HG02642 (cell line): ENCODE results near the gene ENPEP.
"Not testable (repeated sequence)": the region's sequence is repeated elsewhere in the genome, so short reads cannot be mapped to it uniquely, and the experiment has no call there.

Source experiments
- ATAC-seq: cut with Tn5 transposase; IDR thresholded peaks from one replicate; pipeline ENCODE4 v1.9.1; 2021; ENCODE audit warnings: mild to moderate bottlenecking; ENCODE audit not compliant: unreplicated experiment, poor library complexity

The ENPEP gene

DNA sequence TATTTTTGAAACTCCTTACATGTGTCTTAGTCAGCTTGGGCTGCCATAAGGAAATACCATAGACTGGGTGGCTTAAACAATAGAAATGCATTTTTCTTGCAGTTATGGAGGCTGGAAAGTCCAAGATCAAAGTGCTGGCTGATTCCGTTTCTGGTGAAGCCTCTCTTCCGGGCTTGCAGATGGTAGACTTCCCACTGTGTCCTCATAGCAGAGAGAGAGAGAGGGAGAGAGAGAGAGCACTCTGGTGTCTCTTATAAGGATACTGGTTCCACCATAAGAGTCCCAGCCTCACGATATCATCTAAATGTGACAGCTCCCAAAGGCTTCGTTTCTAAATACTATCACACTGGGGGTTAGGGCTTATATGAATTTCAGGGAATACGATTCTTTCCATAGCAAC, 39.7 kb downstream of the ENPEP start:
- no peak for ATAC-seq

DNA sequence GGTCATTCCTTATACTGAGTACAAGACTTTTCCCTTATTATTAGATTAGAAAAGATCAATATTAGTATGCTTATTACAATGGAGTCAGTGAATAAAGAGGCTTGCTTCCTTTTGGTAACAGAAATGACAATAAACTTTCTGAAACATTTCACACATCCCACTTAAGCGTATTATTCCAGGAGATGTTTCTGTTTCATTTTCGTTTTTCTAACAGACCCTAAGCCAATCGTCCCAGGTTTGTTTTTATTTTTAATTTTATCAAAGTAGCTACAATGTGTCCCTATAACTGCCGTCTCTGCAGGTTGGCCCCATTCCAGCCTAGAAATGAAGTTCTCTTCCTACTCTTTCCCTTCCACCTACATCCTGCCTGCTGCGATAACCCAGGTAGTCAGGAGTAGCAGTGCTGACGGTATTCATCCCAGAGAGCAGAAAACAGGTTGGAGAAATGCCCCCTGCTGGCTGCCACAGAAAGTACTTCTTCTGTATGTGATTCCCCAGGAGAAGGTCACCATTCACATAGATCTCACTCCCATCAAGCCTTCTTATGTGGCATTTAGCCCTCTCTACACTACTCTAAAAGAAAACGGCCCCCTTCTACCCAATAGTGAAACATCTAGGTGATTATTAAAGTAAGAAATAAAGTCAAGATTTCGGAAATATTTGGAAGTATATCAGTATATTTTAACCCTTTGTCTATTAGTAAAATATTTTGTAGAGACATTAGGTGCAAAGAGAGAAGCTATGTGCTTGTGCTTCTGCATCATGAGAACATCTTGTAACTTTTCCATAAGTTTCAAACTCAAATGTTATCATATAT, 40.4 kb downstream of the ENPEP start:
- ATAC-seq = peak; percentile 91

DNA sequence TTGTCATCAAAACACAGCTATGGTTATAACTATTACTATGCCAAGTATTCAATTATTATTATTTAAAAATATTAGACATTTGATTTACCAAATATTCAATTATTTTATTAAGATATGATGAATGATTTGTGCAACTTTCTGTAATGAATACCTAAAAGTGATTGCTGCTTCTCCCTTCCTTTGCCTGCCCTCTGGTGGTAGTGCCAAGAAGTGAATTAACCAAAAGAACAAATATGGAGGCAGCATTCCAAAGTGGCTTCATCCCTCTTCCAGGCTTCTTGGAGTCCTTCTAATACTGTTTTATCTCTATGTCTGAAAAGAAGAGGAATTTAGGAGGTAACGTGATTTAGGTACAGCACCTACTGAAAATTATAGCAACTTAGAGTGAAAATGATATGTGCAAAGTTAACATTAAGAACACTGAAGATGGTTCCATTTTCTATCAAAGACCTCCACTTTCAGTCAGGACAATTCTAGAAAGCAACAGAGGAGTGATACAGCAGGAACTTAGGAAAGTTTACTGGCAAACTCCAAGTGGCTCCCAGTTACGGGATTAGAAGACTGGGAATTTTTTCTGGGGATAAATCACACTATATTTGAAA, 43.0 kb downstream of the ENPEP start:
- no peak for ATAC-seq

DNA sequence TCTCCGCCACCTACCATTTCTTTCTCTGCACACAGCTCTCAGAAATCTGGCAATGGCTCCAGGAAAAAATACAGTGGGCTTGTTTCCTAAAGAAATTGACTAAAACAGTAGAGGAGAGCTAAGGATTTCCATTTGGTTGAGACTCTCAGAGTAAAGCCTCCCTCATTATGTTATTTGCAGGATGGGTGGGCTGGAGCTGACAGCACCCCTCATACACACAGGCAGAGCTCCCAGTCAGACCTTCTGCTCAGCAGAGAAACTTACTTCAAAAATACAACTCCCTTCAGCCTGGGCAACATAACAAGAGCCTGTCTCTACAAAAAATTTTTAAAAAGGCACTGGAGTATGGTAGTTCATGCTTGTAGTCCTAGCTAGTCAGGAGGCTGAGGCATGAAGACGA, 44.9 kb downstream of the ENPEP start:
- ATAC-seq = no peak

DNA sequence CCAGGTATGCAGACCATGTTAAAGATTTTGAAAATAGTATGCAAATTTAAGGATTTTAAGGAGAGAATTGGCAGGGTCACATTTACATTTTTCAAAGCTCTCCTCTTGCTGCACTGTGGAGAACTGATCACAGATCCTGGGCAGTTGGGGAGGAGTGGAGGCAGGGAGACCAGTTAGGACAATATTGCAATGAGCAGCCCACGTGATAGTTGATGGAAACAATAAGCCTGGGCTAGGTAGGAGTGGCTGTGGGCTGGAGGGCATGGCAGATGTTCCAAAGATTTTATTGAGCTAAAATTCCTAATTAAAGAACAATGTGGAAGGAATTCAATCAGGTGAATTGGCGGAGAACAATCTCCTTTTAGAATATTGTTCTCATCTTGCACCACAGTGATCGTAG, 50.6 kb downstream of the ENPEP start:
- ATAC-seq = no peak

DNA sequence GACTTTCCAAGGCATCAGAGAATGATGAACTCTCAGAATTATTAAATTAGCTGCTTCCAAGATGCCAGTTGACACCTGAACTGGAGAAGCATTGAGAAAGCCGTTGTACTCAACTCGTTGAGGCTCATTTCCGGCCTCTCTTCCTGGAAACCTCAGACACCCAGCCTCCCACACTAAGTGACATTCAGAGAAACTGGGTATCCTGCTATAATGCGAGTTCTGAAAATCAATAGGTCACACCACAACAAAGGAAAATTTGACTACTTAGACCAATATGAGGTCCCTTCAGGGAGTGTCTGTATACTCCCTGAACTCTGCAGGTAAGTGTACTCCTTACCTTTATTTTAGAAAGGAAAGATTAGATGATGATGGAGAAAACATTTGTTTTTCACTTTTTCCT, 51.2 kb downstream of the ENPEP start:
- no peak for ATAC-seq

DNA sequence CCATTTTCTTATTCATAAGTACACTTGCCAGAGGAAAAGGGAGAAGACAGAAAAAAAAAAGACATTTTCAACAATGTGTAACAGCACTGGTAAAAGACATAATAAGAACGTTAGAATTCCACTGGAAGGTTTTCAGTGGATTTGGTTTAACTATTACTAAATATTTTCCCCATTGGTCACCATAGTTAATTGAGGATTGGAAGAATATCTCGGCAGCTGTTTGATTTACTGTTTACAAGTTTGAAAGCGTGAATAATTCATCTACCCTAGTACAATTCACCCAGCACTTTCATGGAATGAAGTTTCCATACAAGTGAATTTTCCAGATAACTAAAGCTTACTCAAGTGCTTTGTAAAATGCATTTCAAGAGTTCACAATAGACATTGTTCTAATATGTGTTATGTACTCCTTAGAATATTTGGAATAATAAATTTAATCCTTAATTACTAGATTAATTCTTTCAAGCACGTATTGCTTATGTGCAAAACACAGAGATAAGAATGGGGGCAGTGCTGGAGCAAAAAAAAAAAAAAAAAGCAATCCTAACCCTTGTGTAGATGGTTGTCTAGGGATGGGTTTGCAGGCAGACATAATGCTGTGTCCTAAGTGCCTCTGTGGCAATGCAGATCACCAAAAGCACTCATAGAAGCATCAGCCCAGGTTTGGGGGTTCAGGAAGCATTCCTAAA, 57.1 kb downstream of the ENPEP start:
- ATAC-seq = no peak

DNA sequence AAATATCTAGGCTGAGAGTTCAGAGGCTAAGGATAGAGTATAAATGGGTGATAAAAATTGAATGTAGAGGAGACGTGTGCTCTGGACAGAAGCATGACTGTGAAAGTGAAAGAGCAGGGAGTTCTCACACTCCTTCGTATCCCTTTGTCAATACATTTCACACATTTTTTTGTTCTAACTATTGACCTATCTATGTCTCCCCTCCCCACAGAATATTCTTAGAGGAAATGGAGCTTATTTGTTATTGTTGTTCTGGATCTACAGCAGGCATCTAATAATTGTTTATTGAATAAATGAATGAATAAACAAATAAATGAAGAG, 57.6 kb downstream of the ENPEP start:
- no peak for ATAC-seq

DNA sequence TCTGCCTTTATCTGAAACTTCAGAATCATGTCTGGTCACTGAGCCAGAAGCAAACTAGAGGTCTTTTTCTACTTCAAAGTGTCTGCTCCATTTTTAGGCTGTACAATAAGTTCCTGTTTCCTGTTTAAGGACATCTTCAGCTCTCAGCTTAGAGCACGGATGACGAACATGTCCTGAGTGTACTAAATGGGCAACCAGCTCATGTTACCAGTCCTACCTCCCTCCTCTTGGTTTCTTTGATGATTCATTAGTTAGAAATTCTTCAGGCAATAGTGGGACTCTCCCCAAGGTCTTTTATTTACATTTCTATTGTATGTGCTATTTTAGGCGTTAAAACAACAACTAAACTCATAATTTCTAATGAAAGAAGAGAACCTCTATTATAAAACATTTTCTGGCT, 58.0 kb downstream of the ENPEP start:
- ATAC-seq = no peak

DNA sequence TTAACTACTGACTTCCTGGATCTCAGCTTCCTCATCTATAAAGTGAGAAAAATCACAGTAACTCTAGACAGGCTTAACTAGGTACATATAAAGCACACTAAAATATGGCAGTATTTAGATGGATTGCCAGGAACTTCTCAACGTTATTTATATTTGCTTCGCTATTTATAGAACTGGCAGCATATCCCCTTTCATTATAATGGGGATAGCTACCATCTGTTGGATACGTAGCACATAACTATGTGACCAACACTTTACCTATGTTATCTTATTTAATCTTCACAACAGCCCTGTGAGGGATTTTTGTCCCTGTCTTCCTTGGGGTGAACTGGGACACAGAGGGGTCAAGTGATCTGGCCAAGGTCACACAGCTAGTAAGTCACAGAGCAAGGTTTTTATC, 64.6 kb downstream of the ENPEP start:
- ATAC-seq = no peak

DNA sequence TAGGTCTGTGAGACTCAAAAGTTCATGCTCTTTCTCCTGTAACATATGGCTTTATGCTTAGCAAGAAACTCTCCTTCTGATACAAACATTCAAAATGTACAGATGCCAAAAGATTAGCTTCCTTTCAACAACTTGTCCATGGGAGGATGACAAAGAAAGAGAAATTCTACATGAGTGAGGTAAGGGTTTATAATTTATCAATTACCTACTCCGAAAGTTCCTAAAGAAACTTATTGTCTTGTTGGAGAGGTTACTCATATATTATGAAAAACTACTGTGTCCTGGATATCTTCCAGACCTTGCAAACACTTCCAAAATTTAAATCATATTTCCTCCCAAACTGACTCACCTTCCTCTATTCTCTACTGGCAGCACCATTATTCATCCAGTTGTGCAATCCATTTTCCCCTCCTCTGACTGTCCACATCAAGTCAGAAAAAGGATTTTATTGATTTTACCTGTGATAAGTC, 65.1 kb downstream of the ENPEP start:
- no peak for ATAC-seq

DNA sequence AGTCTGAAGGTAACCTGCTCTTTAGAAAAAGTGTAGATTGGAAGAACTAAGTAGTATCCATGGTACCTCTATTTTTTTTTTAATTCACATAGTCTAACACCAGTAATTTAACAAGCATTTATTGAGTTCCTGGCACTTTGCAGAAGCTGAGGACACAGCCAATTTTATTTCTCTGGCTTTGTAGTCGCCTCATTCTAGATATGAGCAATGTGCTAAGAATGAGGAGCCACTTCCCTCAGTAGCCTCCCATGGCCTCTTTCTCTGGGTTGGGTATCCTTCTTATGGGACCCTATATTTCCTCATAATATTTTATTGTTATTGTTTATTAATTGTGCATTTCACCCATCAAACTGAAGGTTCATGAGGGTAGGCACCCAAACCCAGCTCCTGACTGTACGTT, 67.6 kb downstream of the ENPEP start:
- ATAC-seq = no peak

DNA sequence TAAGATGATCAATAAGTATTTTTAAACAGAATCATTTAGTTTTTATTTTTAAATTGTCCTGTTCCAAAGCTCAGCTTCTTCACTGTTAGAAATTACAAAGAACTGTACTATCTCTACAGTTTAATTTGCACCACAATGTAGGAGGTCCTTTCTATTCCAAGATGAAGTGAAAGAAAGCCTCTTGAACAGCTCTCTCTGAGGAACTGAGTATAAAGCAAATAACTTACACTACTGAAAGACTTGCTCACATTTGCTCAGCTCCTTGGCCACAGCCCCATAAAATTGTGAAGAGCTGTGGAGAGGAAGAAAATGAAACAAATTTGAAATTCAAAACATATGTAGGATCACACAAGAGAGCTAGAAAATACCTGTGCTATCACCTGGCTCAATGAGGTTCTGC, 68.6 kb downstream of the ENPEP start:
- ATAC-seq = no peak

DNA sequence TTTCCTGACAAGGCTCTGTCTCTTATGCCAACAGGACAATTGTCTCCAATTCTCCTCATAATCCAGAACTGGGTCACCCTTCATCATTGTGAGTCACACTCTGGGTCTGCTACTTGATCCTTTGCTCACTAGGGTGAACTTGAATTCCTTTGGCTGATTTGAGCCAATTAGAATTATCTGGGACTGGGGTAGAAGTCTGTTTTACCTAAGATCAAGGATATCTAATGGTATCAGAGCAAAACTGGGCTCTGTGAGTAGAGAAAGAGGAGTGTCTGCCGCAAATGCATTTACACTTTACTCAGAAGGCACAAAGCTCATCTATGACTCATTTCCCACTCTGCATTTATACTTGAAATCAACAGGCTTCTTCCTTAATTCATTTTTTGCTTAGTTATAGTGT, 74.3 kb downstream of the ENPEP start:
- ATAC-seq = no peak

DNA sequence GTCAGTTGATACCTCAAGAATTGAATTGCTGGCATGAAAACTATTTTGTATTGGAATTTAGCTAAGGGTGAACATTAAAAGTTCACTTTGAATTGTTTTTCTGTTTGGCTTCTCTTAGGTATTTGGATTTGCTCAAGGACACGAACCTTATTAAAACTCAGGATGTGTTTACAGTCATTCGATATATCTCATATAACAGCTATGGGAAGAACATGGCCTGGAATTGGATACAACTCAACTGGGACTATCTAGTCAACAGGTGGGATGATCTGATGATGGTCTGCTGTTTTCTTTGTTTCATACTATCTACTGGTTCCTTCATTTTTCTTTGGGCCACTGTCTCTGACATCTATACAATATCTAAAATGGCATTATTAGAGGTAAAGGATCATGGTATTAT, 77.2 kb downstream of the ENPEP start:
- ATAC-seq = no peak

DNA sequence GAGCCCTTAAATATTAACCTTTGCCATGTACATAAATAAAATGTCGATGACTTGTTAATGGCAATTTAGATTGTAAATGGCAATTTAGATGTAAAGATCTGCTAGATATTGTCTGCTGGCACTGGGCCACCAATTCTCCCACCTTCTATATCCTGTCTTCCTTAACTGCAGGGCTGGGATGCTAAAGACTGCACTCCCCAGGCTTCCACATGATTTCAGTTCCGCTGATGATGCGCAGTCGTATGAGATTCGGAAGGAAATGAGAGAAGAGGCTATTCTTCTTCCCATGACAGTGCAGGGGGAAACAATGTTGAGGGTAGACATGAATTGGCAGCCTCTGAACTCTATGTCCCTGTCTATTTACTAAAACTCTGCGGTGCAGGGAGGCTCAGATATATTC, 91.3 kb downstream of the ENPEP start:
- no peak for ATAC-seq

DNA sequence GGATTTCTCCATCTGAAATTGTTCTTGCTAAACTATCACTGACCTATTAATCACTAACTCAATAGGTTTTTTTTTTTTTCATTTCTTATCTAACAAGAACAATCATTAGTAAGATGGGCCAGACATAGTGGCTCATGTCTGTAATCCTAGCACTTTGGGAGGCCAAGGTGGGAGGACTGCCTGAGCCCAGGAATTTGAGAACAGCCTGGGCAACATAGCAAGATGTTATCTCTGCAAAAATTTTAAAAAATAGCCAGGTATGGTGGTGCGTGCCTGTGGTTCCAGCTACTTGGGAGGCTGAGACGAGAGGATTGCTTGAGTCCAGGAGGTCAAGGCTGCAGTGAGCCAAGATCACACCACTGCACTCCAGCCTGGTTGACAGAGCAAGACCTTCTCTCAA, 100.7 kb downstream of the ENPEP start:
- not testable (repeated sequence) for ATAC-seq

DNA sequence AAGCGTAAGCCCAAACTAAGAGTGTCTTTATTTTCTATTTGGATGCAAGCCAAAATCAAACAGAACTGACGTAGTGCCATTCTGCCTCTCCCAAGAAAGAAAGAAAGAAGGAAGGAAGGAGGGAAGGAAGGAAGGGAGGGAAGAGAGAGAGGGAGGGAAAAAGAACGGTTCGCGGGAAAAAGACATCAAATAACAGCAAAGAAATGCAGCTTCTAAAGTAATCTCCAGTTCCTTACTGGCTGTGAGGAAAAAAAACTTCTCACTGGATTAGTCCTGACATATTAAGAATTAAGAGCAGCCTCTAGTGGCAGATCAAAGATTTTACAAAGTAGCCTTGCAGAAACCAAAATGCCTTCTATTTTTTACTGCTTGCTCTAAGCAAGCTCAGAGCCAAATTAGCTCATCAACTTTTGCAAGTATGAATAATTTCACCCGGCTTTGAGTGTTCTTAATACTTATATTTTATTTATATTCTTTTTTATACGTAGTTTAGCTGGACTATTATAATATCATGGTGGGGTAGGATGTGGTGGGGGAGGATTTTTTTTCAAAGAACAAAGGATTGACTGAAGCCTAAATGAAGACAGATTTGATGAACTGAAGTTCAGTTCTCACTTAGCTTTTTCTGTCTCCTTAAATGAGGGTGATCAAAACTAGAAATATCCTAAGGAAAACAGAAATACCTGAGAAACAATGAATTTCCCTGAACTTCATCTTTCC, 110.3 kb downstream of the ENPEP start:
- no peak for ATAC-seq

DNA sequence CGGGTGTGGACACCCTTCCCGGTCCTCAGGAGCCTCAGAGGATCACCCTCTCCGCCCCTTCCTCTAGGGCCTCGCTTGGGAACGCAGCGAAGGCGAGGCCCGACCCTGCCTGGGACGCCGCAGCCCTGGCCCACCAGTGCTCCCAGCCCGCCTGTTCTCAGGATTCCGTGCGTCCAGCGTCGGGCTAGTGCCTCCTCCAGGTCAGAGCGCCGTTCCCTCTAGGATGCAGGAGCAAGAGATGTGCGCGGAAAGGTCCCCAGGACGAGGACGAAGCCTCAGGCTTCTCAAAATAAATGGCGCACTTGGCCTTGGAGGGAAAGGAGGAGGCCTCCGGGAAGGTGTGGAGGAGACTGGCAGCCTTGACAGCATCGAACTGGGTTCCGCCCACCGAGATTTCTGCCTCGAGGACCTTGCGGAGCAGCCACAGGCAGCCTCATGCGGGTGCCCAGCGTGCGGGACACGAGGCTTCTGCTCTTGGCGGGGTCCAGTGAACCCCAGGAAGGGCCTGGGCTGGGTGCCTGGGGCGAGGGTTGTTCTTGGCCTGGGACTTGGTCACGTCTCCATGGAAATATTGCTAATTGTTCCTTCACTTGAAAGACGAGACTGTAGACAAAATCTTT, 111.8 kb downstream of the ENPEP start:
- ATAC-seq = no peak

DNA sequence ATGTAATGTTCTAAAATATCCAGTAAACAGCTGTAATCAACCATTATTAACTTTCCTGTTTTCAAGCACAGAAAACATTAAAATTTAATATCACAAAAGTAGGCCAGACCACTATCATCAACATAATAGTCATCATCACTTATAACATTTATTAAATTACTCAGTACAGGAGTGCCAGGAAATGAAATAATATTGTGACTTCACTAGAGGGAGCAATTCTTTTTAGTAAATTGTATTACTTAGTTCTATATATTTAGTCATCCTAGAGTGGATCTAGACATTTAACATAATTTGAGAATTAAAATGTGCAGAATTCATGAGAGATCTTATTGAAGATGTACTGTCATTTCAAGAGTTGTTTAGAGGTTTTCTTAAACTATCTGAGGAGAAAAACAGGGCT, 113.3 kb downstream of the ENPEP start:
- no peak for ATAC-seq

DNA sequence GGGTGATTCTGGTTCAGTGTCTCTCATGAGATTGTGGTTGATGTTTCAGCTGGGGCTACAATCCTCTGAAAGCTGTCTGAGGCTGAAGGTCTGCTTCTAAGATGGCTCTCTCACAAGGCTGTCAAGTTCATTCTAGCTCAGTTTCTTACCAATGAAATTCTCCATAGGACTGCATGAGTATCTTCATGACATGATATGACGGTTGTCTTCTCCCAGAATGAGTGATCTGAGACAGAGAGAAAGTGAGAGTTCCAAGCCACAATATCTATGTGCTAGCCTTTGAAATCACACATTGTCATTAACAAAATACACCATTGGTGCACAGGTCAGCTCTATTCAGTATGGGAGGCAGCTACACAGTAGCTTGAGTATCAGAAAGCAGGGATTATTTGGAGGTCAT, 119.6 kb downstream of the ENPEP start:
- no peak for ATAC-seq
